AG04449 (cell line): Measurements from ENCODE around the gene ARHGAP12.

Experiments
- CTCF ChIA-PET: fragments of 350-600 bp; formaldehyde crosslinking; extraction: SDS; loops from one replicate; lab custom pipeline; 2021; ENCODE audit warnings: antibody characterized with exemption; lab: Yijun Ruan, JAX
- POLR2A ChIA-PET: fragments of 400-600, 350-600 bp; formaldehyde crosslinking; extraction: SDS; loops from one replicate; lab custom pipeline; 2020; ENCODE audit warnings: antibody characterized with exemption, inconsistent platforms; lab: Yijun Ruan, JAX
- DNase-seq: peaks from one replicate; pipeline ENCODE4 v3.0.0-alpha.2; 2010; ENCODE audit warnings: low read depth, low spot score
- H3K4me3 ChIP-seq: 2 replicates; pipeline ENCODE4 v1.5.1; 2011; ENCODE audit warnings: low read depth, mild to moderate bottlenecking, control low read depth, low read length
- CTCF ChIP-seq: IDR thresholded peaks from one replicate; pipeline ENCODE4 v1.5.1; 2011; ENCODE audit warnings: mild to moderate bottlenecking, moderate library complexity, low read length, control low read depth, inconsistent platforms; ENCODE audit not compliant: insufficient read depth; ENCODE audit errors: missing control alignments

The ARHGAP12 gene

GRCh38 chr10:31885971-31886370 is 42.7 kb downstream of the ARHGAP12 start:
- POLR2A ChIA-PET, result no interaction called here
- CTCF ChIA-PET, result no interaction called here

GRCh38 chr10:31884386-31884785 is 44.2 kb downstream of the ARHGAP12 start:
- CTCF ChIA-PET, result no interaction called here
- POLR2A ChIA-PET, result no interaction called here
- no peak for TF ChIP-seq CTCF
- no peak for DNase-seq
- H3K4me3 ChIP-seq, result no peak overlapping the region

More at GRCh38 chr10:31885971-31886370, 42.7 kb downstream of the ARHGAP12 start:
- no peak overlapping the region for H3K4me3 ChIP-seq
- DNase-seq, result no peak
- TF ChIP-seq CTCF, result no peak

GRCh38 chr10:31883397-31883796 is 45.2 kb downstream of the ARHGAP12 start:
- POLR2A ChIA-PET, result no interaction called here
- no peak for DNase-seq
- no peak for TF ChIP-seq CTCF
- CTCF ChIA-PET, result no interaction called here
- no peak overlapping the region for H3K4me3 ChIP-seq

GRCh38 chr10:31878486-31878885 is 50.1 kb downstream of the ARHGAP12 start:
- CTCF ChIA-PET, result interaction anchor here (0.8 to 1.8 kb wide), 2 partner anchors 8 to 16 kb away, joined by 3 to 6 read pairs; no protein-coding TSS in a partner anchor
- POLR2A ChIA-PET, result no interaction called here
- no peak for DNase-seq

GRCh38 chr10:31876652-31877352 is 51.8 kb downstream of the ARHGAP12 start:
- no peak for TF ChIP-seq CTCF
- CTCF ChIA-PET, result interaction anchor here (0.8 to 1.1 kb wide), 2 partner anchors 15 to 50 kb away, joined by 4 to 5 read pairs; no protein-coding TSS in a partner anchor
- POLR2A ChIA-PET, result no interaction called here
- DNase-seq, result no peak
- no peak overlapping the region for H3K4me3 ChIP-seq

More at GRCh38 chr10:31878486-31878885, 50.1 kb downstream of the ARHGAP12 start:
- no peak for TF ChIP-seq CTCF
- H3K4me3 ChIP-seq, result no peak overlapping the region

- POLR2A ChIA-PET, result no interaction called here
- no peak for DNase-seq
- no peak overlapping the region for H3K4me3 ChIP-seq
- TF ChIP-seq CTCF, result no peak
- CTCF ChIA-PET, result interaction anchor here (1.9 kb wide), 1 partner anchor 13 kb away, joined by 11 read pairs; no protein-coding TSS in a partner anchor
Observed at GRCh38 chr10:31875608-31876007, 53.0 kb downstream of the ARHGAP12 start.
